ENCODE results near the gene OSBPL5. TPM values are rescaled to one million over a fixed set of nuclear protein-coding genes. Genes with fewer than 3 reads are reported as not detected.

Gene OSBPL5
- total RNA-seq, 1 donor from 2014 or later: 115 TPM

DNA sequence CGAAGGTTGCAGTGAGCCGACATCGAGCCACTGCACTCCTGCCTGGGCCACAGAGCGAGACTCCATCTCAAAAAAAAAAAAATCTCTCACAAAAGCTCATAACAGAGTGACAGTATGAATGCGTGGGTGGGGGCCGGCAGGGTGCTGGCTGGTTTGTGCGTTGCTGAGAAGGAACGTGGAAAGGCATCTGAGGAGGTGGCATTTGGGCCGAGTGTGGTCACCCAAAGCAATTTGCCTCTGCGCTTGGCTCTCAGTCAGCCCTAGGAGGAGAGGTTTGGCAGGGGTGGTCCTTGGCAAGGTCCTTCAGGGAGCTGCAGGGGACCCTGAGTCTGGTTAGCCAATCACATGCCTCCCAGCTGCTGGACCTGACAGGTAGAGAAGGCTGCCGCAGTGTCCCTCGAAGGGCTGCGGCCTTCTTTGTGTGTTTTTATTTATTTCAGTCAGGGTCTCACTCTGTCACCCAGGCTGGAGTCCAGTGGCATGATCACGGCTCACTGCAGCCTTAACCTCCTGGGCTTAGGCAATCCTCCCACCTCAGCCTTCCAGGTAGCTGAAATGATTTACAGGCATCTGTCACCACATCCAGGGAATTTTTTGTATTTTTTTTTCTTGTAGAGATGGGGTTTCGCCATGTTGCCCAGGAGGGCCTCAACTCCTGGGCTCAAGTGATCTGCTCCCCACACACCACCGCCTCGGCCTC is 23.5 kb upstream of the OSBPL5 start:
- TF ChIP-seq, protein P1, sequence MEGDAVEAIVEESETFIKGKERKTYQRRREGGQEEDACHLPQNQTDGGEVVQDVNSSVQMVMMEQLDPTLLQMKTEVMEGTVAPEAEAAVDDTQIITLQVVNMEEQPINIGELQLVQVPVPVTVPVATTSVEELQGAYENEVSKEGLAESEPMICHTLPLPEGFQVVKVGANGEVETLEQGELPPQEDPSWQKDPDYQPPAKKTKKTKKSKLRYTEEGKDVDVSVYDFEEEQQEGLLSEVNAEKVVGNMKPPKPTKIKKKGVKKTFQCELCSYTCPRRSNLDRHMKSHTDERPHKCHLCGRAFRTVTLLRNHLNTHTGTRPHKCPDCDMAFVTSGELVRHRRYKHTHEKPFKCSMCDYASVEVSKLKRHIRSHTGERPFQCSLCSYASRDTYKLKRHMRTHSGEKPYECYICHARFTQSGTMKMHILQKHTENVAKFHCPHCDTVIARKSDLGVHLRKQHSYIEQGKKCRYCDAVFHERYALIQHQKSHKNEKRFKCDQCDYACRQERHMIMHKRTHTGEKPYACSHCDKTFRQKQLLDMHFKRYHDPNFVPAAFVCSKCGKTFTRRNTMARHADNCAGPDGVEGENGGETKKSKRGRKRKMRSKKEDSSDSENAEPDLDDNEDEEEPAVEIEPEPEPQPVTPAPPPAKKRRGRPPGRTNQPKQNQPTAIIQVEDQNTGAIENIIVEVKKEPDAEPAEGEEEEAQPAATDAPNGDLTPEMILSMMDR (IDR thresholded peaks at IDR 0.05; ENCODE audit: partially characterized antibody, unreplicated experiment): no peak
- no peaks in the 10 kb centered on the region for H3K36me3 Mint-ChIP-seq (ENCODE audit: unreplicated experiment)
- H3K4me3 Mint-ChIP-seq (ENCODE audit: unreplicated experiment): no peak overlapping the region
- H3K9me3 Mint-ChIP-seq (ENCODE audit: unreplicated experiment): peaks cover 8% of the 10 kb centered on the region
- no peaks in the 10 kb centered on the region for H3K4me1 Mint-ChIP-seq (ENCODE audit: low read depth, unreplicated experiment)
- peaks cover 7% of the 10 kb centered on the region for H3K27me3 Mint-ChIP-seq (ENCODE audit: unreplicated experiment)
- no peak overlapping the region for H3K27ac Mint-ChIP-seq (ENCODE audit: unreplicated experiment)
- DNase-seq: no peak

DNA sequence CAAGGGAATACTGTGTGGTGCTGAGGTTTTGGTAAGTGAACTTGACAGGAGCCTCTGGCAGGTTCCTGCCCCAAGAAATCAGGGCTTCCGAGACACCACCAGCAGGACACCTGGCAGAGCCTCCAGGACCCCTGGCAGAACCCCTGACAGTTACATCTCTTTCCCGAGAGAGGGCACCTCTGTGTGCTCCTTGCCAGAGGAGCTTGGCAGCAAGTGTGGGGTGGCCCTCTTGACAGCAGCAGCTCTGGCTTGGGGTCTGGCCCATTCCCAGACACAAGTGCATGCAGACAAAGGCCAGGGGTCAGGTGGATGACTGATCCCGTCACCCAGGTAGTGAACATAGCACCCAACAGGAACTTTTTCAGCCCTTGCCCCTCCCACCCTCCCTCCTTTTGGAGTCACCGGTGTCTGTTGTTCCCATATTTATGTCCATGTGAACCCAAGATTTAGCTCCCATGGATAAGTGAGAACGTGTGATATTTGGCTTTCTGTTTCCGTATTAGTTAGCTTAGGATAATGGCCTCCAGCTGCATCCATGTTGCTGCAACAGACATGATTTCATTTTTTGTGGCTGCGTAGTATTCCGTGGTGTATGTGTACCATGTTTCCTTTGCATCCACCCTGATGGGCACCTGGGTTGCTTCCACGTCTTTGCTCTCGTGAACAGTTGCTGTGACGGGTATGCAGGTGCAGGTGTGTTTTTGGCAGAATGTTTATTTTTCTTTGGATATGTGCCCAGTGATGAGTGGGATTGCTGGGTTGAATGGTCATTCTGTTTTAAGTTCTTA is 21.2 kb upstream of the OSBPL5 start:
- TF ChIP-seq, protein P1 (IDR thresholded peaks at IDR 0.05; ENCODE audit: partially characterized antibody, unreplicated experiment): no peak
- Mint-ChIP-seq H3K27me3 (ENCODE audit: unreplicated experiment) (peaks cover 8% of the 10 kb centered on the region), H3K9me3 (ENCODE audit: unreplicated experiment) (peaks cover 12% of the 10 kb centered on the region), H3K36me3 (ENCODE audit: unreplicated experiment) (peaks cover 5% of the 10 kb centered on the region), H3K27ac (ENCODE audit: unreplicated experiment) (no peak overlapping the region), H3K4me3 (ENCODE audit: unreplicated experiment) (no peak overlapping the region), H3K4me1 (ENCODE audit: low read depth, unreplicated experiment) (no peaks in the 10 kb centered on the region)
- DNase-seq: no peak

DNA sequence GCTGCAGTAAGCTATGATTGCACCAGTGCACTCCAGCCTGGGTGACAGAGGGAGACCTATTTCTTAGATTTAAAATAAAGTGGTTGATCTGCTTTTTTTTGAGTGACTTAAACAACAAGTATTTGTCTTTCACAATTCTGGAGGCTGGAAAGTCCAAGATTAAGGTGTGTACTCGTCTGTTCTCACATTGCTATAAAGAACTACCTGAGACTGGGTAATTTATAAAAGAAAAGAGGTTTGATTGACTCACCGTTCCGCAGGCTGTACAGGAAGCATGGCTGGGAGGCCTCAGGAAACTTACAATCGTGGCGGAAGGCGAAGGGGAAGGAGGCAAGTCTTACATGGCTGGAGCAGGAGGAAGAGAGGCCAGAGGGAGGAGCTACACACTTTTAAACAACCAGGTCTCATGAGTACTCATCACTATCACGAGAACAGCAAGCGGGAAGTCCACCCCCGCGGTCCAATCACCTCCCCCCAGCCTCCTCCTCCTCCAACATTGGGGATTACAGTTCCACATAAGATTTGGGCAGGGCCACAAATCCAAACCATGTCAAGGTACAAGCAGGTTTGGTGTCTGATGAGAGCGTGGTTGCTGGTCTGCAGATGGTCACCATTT is 19.7 kb upstream of the OSBPL5 start:
- H3K9me3 Mint-ChIP-seq (ENCODE audit: unreplicated experiment): peaks cover 12% of the 10 kb centered on the region
- TF ChIP-seq, protein P1 (IDR thresholded peaks at IDR 0.05; ENCODE audit: partially characterized antibody, unreplicated experiment): no peak
- H3K4me1 Mint-ChIP-seq (ENCODE audit: low read depth, unreplicated experiment): no peaks in the 10 kb centered on the region
- peaks cover 11% of the 10 kb centered on the region for H3K36me3 Mint-ChIP-seq (ENCODE audit: unreplicated experiment)
- no peak for DNase-seq
- no peak overlapping the region for H3K4me3 Mint-ChIP-seq (ENCODE audit: unreplicated experiment)
- H3K27ac Mint-ChIP-seq (ENCODE audit: unreplicated experiment): no peak overlapping the region
- H3K27me3 Mint-ChIP-seq (ENCODE audit: unreplicated experiment): peaks cover 9% of the 10 kb centered on the region

DNA sequence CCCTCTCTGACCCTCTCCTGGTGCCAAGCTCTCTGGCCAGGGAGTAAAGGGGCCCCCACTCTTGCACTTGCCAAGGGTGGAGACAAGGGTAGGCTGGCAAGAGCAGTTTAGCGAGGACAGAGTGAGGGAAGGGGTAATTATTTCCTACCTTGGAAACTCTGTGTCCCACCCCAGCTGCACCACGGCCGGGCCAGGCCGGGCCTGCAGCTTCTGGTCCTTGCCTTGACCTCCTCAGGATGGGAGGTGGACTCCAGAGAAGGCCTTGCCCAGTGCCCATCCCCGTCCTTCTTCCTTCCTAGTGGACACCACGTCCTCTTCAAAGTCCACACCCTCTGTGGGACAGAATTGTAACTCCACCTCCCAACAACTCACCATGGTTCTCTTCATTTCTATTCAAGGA is 18.4 kb upstream of the OSBPL5 start:
- Mint-ChIP-seq H3K9me3 (ENCODE audit: unreplicated experiment) (peaks cover 12% of the 10 kb centered on the region), H3K27me3 (ENCODE audit: unreplicated experiment) (peaks cover 9% of the 10 kb centered on the region), H3K36me3 (ENCODE audit: unreplicated experiment) (peaks cover 12% of the 10 kb centered on the region), H3K4me3 (ENCODE audit: unreplicated experiment) (no peak overlapping the region), H3K27ac (ENCODE audit: unreplicated experiment) (no peak overlapping the region), H3K4me1 (ENCODE audit: low read depth, unreplicated experiment) (no peaks in the 10 kb centered on the region)
- TF ChIP-seq, protein P1 (IDR thresholded peaks at IDR 0.05; ENCODE audit: partially characterized antibody, unreplicated experiment): no peak
- no peak for DNase-seq
